Breast epithelium (tissue), 4 donors: Measurements from ENCODE around the gene DHCR24. TPM values are rescaled to one million over a fixed set of nuclear protein-coding genes. Genes with fewer than 3 reads are reported as not detected.
"Not testable (repeated sequence)": the region's sequence is repeated elsewhere in the genome, so short reads cannot be mapped to it uniquely, and the experiment has no call there.

Experiments
- DNase-seq, 2 donors: peaks; one replicate each; pipeline ENCODE4 v3.0.0-alpha.2; 2019; ENCODE audit warnings: low spot score in 2 of 2
- H3K27ac ChIP-seq, 2 donors: fragments of 200-600 bp; sonication (generic) in 1 of 2; one replicate each; pipeline ENCODE4 v1.5.1; 2016 to 2019; ENCODE audit warnings: mild to moderate bottlenecking in 1 of 2
- H3K27me3 ChIP-seq, 2 donors: fragments of 200-600 bp; sonication (generic) in 1 of 2; one replicate each; pipeline versions ENCODE4 v1.5.1 to v1.6.0; 2017 to 2019; ENCODE audit warnings: control low read depth in 1 of 2, mild to moderate bottlenecking in 1 of 2
- H3K36me3 ChIP-seq: fragments of 200-600 bp; one replicate; pipeline ENCODE4 v1.5.1; 2019
- H3K4me1 ChIP-seq, 2 donors: fragments of 200-600 bp; sonication (generic); one replicate each; pipeline ENCODE4 v1.5.1; 2016 to 2019; ENCODE audit warnings: control low read depth in 1 of 2
- H3K4me3 ChIP-seq, 3 donors: fragments of 200-600 bp; sonication (generic); 1 replicate in 2 of 3; 2 replicates in 1 of 3; pipeline ENCODE4 v1.5.1; 2016 to 2019; ENCODE audit warnings: mild to moderate bottlenecking in 3 of 3, moderate library complexity in 2 of 3
- H3K9me3 ChIP-seq, 2 donors: fragments of 200-600 bp; sonication (generic) in 1 of 2; one replicate each; pipeline ENCODE4 v1.5.1; 2016 to 2019; ENCODE audit warnings: control low read depth in 1 of 2
- CTCF ChIP-seq, 3 donors: fragments of 450-650 bp; IDR thresholded peaks; one replicate each; pipeline ENCODE4 v1.5.1; 2016 to 2017; ENCODE audit warnings: antibody characterized with exemption in 3 of 3, mild to moderate bottlenecking in 3 of 3, moderate library complexity in 3 of 3
- POLR2A ChIP-seq: fragments of 450-650 bp; IDR thresholded peaks from one replicate; pipeline ENCODE4 v1.6.1; 2016; ENCODE audit warnings: antibody characterized with exemption, mild to moderate bottlenecking, moderate library complexity
- POLR2AphosphoS5 ChIP-seq, 3 donors: sonication (generic); formaldehyde crosslinking; IDR thresholded peaks; one replicate each; pipeline ENCODE4 v1.6.1; 2017; ENCODE audit warnings: antibody characterized with exemption in 3 of 3
- intact Hi-C: fragments of 100-400 bp; cut with DNase I; formaldehyde crosslinking; loops from one replicate; pipeline ENCODE4 v1.15.1; 2023; ENCODE audit warnings: low total_unique reads
- total RNA-seq, 3 donors: library from RNA; depleted of rRNA; stranded (reverse); fragments of >200 nt; gene quantifications; one replicate each; pipeline ENCODE4 v1.1.0, GENCODE V29; 2016

Gene DHCR24
- 100 to 1,000 TPM; 149 to 230 (median 157) TPM for total RNA-seq

GRCh38 chr1:54886724-54887664, at the start of gene DHCR24:
Gene DHCR24 (minus strand): TSS chr1:54887195. CDS start chr1:54887119, 76 bp downstream.
- peak within 1 kb of the TSS; percentile 78 to 84 for H3K27ac ChIP-seq
- H3K36me3 ChIP-seq, result no peaks in the 10 kb centered on the region
- peak within 1 kb of the TSS; percentile 72 to 88 (median 74) for H3K4me3 ChIP-seq
- TF ChIP-seq POLR2AphosphoS5 (IDR thresholded peaks at IDR 0.05) (peak in 2 of 3 donors; percentile 25 to 27), POLR2A (no peak)
- peak; percentile 77 to 80 for DNase-seq
- intact Hi-C loops, result no loop called here
- no peaks in the 10 kb centered on the region for H3K27me3 ChIP-seq
- H3K4me1 ChIP-seq, result no peaks in the 10 kb centered on the region
- no peaks in the 10 kb centered on the region for H3K9me3 ChIP-seq

- no peaks in the 10 kb centered on the region for H3K27me3 ChIP-seq
- intact Hi-C loops, result no loop called here
- H3K9me3 ChIP-seq, result no peaks in the 10 kb centered on the region
- TF ChIP-seq POLR2AphosphoS5 (IDR thresholded peaks at IDR 0.05), result no peak
- TF ChIP-seq CTCF (IDR thresholded peaks at IDR 0.05), result no peak
- TF ChIP-seq POLR2A, result no peak
- H3K36me3 ChIP-seq, result no peaks in the 10 kb centered on the region
- H3K4me3 ChIP-seq, result no peak overlapping the region
- H3K27ac ChIP-seq, result peak overlapping the region; percentile 54 to 78
- H3K4me1 ChIP-seq, result no peaks in the 10 kb centered on the region
- DNase-seq, result no peak
Observed at GRCh38 chr1:54936791-54937190, 49.8 kb upstream of the DHCR24 start.

- Histone ChIP-seq H3K36me3 (no peaks in the 10 kb centered on the region), H3K9me3 (no peaks in the 10 kb centered on the region), H3K27ac (peak overlapping the region in 1 of 2 donors; percentile 18), H3K4me3 (no peak overlapping the region), H3K27me3 (no peaks in the 10 kb centered on the region), H3K4me1 (no peaks in the 10 kb centered on the region)
- no peak for DNase-seq
- intact Hi-C loops, result no loop called here
- no peak for TF ChIP-seq POLR2AphosphoS5 (IDR thresholded peaks at IDR 0.05)
- TF ChIP-seq POLR2A, result no peak
- TF ChIP-seq CTCF (IDR thresholded peaks at IDR 0.05), result no peak
Observed at GRCh38 chr1:54934869-54935268, 47.9 kb upstream of the DHCR24 start.

- intact Hi-C loops, H3K9me3 ChIP-seq, H3K4me1 ChIP-seq, DNase-seq, H3K4me3 ChIP-seq, H3K27me3 ChIP-seq, H3K36me3 ChIP-seq: not testable (repeated sequence)
- H3K27ac ChIP-seq, result peak overlapping the region; percentile 18 to 49
Observed at GRCh38 chr1:54934081-54934480, 47.1 kb upstream of the DHCR24 start.

- Histone ChIP-seq H3K4me3 (no peak overlapping the region), H3K9me3 (no peaks in the 10 kb centered on the region), H3K4me1 (peaks cover 0 to 5% of the 10 kb centered on the region in 2 donors), H3K27me3 (no peaks in the 10 kb centered on the region), H3K27ac (no peak overlapping the region), H3K36me3 (no peaks in the 10 kb centered on the region)
- TF ChIP-seq POLR2AphosphoS5 (IDR thresholded peaks at IDR 0.05), result no peak
- TF ChIP-seq POLR2A, result no peak
- no peak for TF ChIP-seq CTCF (IDR thresholded peaks at IDR 0.05)
- no peak for DNase-seq
- intact Hi-C loops, result no loop called here
Observed at GRCh38 chr1:54931275-54931840, 44.4 kb upstream of the DHCR24 start.

GRCh38 chr1:54929700-54930099, 42.7 kb upstream of the DHCR24 start:
- no peak overlapping the region for H3K4me3 ChIP-seq
- no peak overlapping the region for H3K27ac ChIP-seq
- H3K9me3 ChIP-seq, result no peaks in the 10 kb centered on the region
- no peak for TF ChIP-seq POLR2AphosphoS5 (IDR thresholded peaks at IDR 0.05)
- no peak for TF ChIP-seq POLR2A
- no peak for TF ChIP-seq CTCF (IDR thresholded peaks at IDR 0.05)
- no peaks in the 10 kb centered on the region for H3K36me3 ChIP-seq
- H3K4me1 ChIP-seq, result peaks cover 0 to 5% of the 10 kb centered on the region in 2 donors
- intact Hi-C loops, result no loop called here
- H3K27me3 ChIP-seq, result no peaks in the 10 kb centered on the region
- DNase-seq, result no peak
